GM12878 (cell line): ENCODE measurements around the gene CSAD. TPM values are rescaled to one million over a fixed set of nuclear protein-coding genes. Genes with fewer than 3 reads are reported as not detected.

Source experiments
- ATAC-seq: fragments of 200-7000 bp; cut with Tn5 transposase; 3 replicates; pipeline ENCODE4 v1.9.1; 2020; ENCODE audit warnings: mild to moderate bottlenecking, moderate library complexity
- BruUV-seq: library from RNA; stranded (reverse); fragments of 400-500 nt; replicated peaks from 2 replicates; lab custom pipeline; 2021; lab: Mats Ljungman, UMichigan
- CTCF ChIA-PET: fragments of 300-600 bp; sonication (Branson Sonifier 250); formaldehyde crosslinking; extraction: SDS; loops from one replicate; lab custom pipeline; 2021; ENCODE audit warnings: inconsistent platforms; lab: Yijun Ruan, JAX
- POLR2A ChIA-PET: fragments of 350-600 bp; formaldehyde crosslinking; extraction: SDS; loops from one replicate; lab custom pipeline; 2021; ENCODE audit warnings: inconsistent platforms; lab: Charles Lee
- RAD21 ChIA-PET: fragments of 300-600 bp; sonication (Branson Sonifier 250); formaldehyde crosslinking; loops from one replicate; lab custom pipeline; 2023; ENCODE audit warnings: antibody characterized with exemption; ENCODE audit not compliant: unreplicated experiment; lab: Charles Lee
- SMC1A ChIA-PET: fragments of 300-600 bp; sonication (Branson Sonifier 250); formaldehyde crosslinking; loops from one replicate; lab custom pipeline; 2023; ENCODE audit not compliant: unreplicated experiment, uncharacterized antibody; lab: Charles Lee
- DNase-seq: peaks from one replicate; pipeline ENCODE4 v3.0.0-alpha.2; 2011; ENCODE audit warnings: low read depth, low spot score
- FAIRE-seq: peaks from 3 replicates; lab custom pipeline; 2011; peaks lifted over from hg19 to GRCh38; lab: Jason Lieb, UNC
- H2AFZ ChIP-seq: 2 replicates; pipeline ENCODE4 v1.6.0; 2011; ENCODE audit warnings: low read depth, low read length, control low read depth; ENCODE audit not compliant: control insufficient read depth
- H3K27ac ChIP-seq: 2 replicates; pipeline ENCODE4 v1.5.1; 2011; ENCODE audit warnings: control low read depth; ENCODE audit not compliant: control insufficient read depth, insufficient read depth
- H3K27me3 ChIP-seq, 2 experiments: replicated peaks in 1 of 2; 2 replicates each; pipeline versions ENCODE4 v1.6.0 to v1.6.1; 2011; ENCODE audit warnings: low read length in 1 of 2; ENCODE audit not compliant: control insufficient read depth in 2 of 2, insufficient read depth in 2 of 2
- H3K36me3 ChIP-seq, 2 experiments: 2 replicates each; pipeline ENCODE4 v1.5.1; 2011; ENCODE audit warnings: low read length in 1 of 2; ENCODE audit not compliant: control insufficient read depth in 2 of 2, insufficient read depth in 2 of 2
- H3K4me1 ChIP-seq: 2 replicates; pipeline ENCODE4 v1.6.1; 2011; ENCODE audit warnings: mild to moderate bottlenecking, low read length, moderate library complexity, mixed read lengths; ENCODE audit not compliant: control insufficient read depth, insufficient read depth
- H3K4me2 ChIP-seq: 2 replicates; pipeline ENCODE4 v1.6.0; 2011; ENCODE audit warnings: control low read depth; ENCODE audit not compliant: control insufficient read depth, insufficient read depth
- H3K4me3 ChIP-seq: fragments of 200-600 bp; sonication (generic); 2 replicates; pipeline ENCODE4 v1.5.1; 2016
- H3K79me2 ChIP-seq: 2 replicates; pipeline ENCODE4 v1.6.0; 2011; ENCODE audit warnings: low read length; ENCODE audit not compliant: control insufficient read depth, insufficient read depth
- H3K9ac ChIP-seq: 2 replicates; pipeline ENCODE4 v1.8.0; 2011; ENCODE audit warnings: low read length, control low read depth, mixed read lengths; ENCODE audit not compliant: control insufficient read depth, insufficient read depth
- H3K9me3 ChIP-seq: replicated peaks from 3 replicates; pipeline ENCODE4 v1.5.1; 2011; ENCODE audit warnings: mild to moderate bottlenecking, low read length; ENCODE audit not compliant: control insufficient read depth, insufficient read depth
- H4K20me1 ChIP-seq: 2 replicates; pipeline ENCODE4 v1.6.0; 2011; ENCODE audit not compliant: control insufficient read depth, insufficient read depth
- CBX3 ChIP-seq: fragments of 200-600 bp; sonication (generic); IDR thresholded peaks from 2 replicates; pipeline ENCODE4 v1.6.1; 2016; ENCODE audit warnings: low read depth, borderline replicate concordance
- CEBPB ChIP-seq, 2 experiments: fragments of 150-350 bp in 1 of 2; IDR thresholded peaks; 2 replicates each; pipeline ENCODE4 v1.6.1; 2012 to 2014; ENCODE audit warnings: low read depth in 2 of 2, low read length in 2 of 2, borderline replicate concordance in 1 of 2, inconsistent platforms in 1 of 2
- CREB1 ChIP-seq: IDR thresholded peaks from 2 replicates; pipeline ENCODE4 v1.6.1; 2012; ENCODE audit warnings: low read depth, mild to moderate bottlenecking, inconsistent platforms
- CREM ChIP-seq: IDR thresholded peaks from 2 replicates; pipeline ENCODE4 v1.6.1; 2014; ENCODE audit warnings: antibody characterized with exemption, low read depth
- HCFC1 ChIP-seq: fragments of 150-350 bp; IDR thresholded peaks from 2 replicates; pipeline ENCODE4 v1.6.1; 2014; ENCODE audit warnings: low read length
- KAT2A ChIP-seq: conservative IDR thresholded peaks from 2 replicates; pipeline ENCODE4 v1.6.1; 2011; ENCODE audit warnings: low read depth, low read length; ENCODE audit not compliant: control insufficient read depth
- MEF2B ChIP-seq: fragments of 450-650 bp; IDR thresholded peaks from 2 replicates; pipeline ENCODE4 v1.6.1; 2018; ENCODE audit warnings: mild to moderate bottlenecking, moderate library complexity; ENCODE audit not compliant: partially characterized antibody, poor library complexity, severe bottlenecking
- POU2F2 ChIP-seq: IDR thresholded peaks from 3 replicates; pipeline ENCODE4 v1.6.1; 2011; ENCODE audit warnings: low read depth, mild to moderate bottlenecking, low read length, borderline replicate concordance
- SMAD5 ChIP-seq: IDR thresholded peaks from 2 replicates; pipeline ENCODE4 v1.6.1; 2016; ENCODE audit warnings: antibody characterized with exemption, low read depth
- TBL1XR1 ChIP-seq: IDR thresholded peaks from 2 replicates; pipeline ENCODE4 v1.6.1; 2012; ENCODE audit warnings: low read depth, low read length, improper control_type of control experiment
- TCF3 ChIP-seq: IDR thresholded peaks from 2 replicates; pipeline ENCODE4 v1.6.1; 2012; ENCODE audit warnings: low read depth, mild to moderate bottlenecking, low read length, borderline replicate concordance; ENCODE audit not compliant: insufficient read depth
- TCF7 ChIP-seq: IDR thresholded peaks from 2 replicates; pipeline ENCODE4 v1.6.1; 2014; ENCODE audit warnings: antibody characterized with exemption, borderline replicate concordance
- WGBS: methylation state at CpG from one replicate; pipeline ENCODE4 v1.1.6; 2016; ENCODE audit warnings: low lambda C conversion rate; ENCODE audit not compliant: insufficient replicate concordance, insufficient coverage; ENCODE audit errors: missing lambda C conversion rate; 5-methylcytosine and 5-hydroxymethylcytosine counted together
- in situ Hi-C: fragments of 300-500 bp; cut with MboI; formaldehyde crosslinking; loops from 9 replicates; pipeline ENCODE4 v1.14.3; 2018; ENCODE audit warnings: mixed read lengths
- intact Hi-C: fragments of 100-400 bp; cut with micrococcal nuclease; formaldehyde crosslinking; loops from one replicate; pipeline ENCODE4 v1.14.2; 2022; ENCODE audit not compliant: unreplicated experiment
- polyA plus RNA-seq, 11 experiments: library from polyadenylated mRNA; depleted of rRNA in 4 of 11; unstranded in 6 of 11; stranded (reverse) in 5 of 11; fragments of >200 nt; fragmentation: Nextera tagmentation in 4 of 11; fragmentation: Illumina TruSeq in 1 of 11; extraction: Ambion mirVana in 4 of 11; extraction: Trizol in 1 of 11; gene quantifications; 1 replicate in 1 of 11; 2 replicates in 10 of 11; pipeline versions ENCODE4 v1.2.1 to v1.2.3, GENCODE V29; 2011 to 2016; ENCODE audit warnings: inconsistent platforms in 2 of 11, missing spikeins in 2 of 11, low read depth in 1 of 11
- total RNA-seq, 4 experiments: library from RNA; depleted of rRNA in 3 of 4; stranded (reverse); fragments of >200 nt in 3 of 4; fragmentation: Illumina TruSeq in 1 of 4; extraction: Trizol in 1 of 4; gene quantifications; 2 replicates each; pipeline versions ENCODE4 v1.2.1 to v1.2.3, GENCODE V29; 2013 to 2021
- TF ChIP-seq, protein P1 (sequence below): IDR thresholded peaks from 2 replicates; pipeline ENCODE4 v1.6.1; 2012; ENCODE audit warnings: low read depth, low read length, improper control_type of control experiment
- TF ChIP-seq, protein P2 (sequence below): fragments of 150-350 bp; IDR thresholded peaks from 2 replicates; pipeline ENCODE4 v1.6.1; 2014; ENCODE audit warnings: mild to moderate bottlenecking, low read depth, low read length
- TF ChIP-seq, protein P3 (sequence below), 3 experiments: IDR thresholded peaks in 2 of 3; conservative IDR thresholded peaks in 1 of 3; 2 replicates each; pipeline ENCODE4 v1.5.1; 2011; ENCODE audit warnings: low read depth in 3 of 3, low read length in 3 of 3, mild to moderate bottlenecking in 3 of 3, control low read depth in 2 of 3, moderate library complexity in 2 of 3, inconsistent platforms in 1 of 3, mixed read lengths in 1 of 3; ENCODE audit not compliant: control insufficient read depth in 2 of 3, insufficient read depth in 1 of 3; ENCODE audit errors: extremely low read depth in 1 of 3
- TF ChIP-seq, protein P4 (sequence below): fragments of 450-650 bp; IDR thresholded peaks from 2 replicates; pipeline ENCODE4 v1.6.1; 2016; ENCODE audit warnings: mild to moderate bottlenecking

The CSAD gene
- total and polyA plus RNA-seq, 10 of the 15 experiments (the other 5 are each of a cell fraction or from before 2014, with no cell fraction given), result 1.1 to 20.4 (median 6.2) TPM

DNA sequence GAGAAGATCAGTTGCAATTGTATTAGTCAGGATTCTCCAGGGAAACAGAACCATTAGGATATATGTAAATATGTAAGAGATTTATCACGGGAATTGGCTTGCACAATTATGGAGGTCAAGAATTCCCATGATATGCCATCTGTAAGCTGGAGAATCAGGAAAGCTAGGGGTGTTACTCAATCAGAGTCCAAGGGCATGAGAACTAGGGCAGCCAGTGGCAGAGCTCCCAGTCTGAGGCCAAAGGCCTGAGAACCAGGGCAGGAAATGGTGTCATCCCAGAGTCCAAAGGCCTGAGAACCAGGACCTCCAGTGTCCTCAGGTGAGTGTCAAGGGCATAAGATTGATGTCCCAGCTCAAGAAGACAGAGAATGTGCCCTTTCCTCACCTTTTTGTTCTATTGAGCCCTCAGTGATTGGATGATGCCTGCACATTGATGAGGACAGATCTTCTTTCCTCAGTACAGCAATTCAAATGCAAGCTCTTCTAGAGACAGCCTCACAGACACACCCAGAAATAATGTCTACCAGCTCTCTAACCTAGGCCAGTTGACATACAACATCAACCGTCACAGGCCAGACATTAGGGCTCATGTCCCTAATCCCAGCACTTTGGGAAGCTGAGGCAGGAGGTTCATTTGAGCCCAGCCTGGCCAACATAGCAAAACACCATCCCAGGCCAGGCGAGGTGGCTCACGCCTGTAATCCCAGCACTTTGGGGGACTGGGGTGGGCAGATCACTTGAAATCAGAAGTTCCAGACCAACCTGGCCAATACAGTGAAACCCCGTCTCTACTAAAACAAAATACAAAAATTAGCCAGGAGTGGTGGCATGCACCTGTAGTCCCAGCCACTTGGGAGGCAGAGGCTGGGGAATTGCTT, 35.1 kb downstream of the CSAD start:
- TF ChIP-seq CREB1 (no peak), CBX3 (no peak), SMAD5 (no peak), HCFC1 (no peak), MEF2B (no peak), TCF7 (no peak), POU2F2 (no peak), CREM (no peak), CEBPB (IDR thresholded peaks at IDR 0.05; ENCODE audit: borderline replicate concordance in 1 of 2, low read depth in 2 of 2, low read length in 2 of 2) (no peak), KAT2A (no peak), TCF3 (no peak), TBL1XR1 (no peak)
- TF ChIP-seq, protein P1, sequence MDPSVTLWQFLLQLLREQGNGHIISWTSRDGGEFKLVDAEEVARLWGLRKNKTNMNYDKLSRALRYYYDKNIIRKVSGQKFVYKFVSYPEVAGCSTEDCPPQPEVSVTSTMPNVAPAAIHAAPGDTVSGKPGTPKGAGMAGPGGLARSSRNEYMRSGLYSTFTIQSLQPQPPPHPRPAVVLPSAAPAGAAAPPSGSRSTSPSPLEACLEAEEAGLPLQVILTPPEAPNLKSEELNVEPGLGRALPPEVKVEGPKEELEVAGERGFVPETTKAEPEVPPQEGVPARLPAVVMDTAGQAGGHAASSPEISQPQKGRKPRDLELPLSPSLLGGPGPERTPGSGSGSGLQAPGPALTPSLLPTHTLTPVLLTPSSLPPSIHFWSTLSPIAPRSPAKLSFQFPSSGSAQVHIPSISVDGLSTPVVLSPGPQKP, result no peak
- TF ChIP-seq, protein P2, sequence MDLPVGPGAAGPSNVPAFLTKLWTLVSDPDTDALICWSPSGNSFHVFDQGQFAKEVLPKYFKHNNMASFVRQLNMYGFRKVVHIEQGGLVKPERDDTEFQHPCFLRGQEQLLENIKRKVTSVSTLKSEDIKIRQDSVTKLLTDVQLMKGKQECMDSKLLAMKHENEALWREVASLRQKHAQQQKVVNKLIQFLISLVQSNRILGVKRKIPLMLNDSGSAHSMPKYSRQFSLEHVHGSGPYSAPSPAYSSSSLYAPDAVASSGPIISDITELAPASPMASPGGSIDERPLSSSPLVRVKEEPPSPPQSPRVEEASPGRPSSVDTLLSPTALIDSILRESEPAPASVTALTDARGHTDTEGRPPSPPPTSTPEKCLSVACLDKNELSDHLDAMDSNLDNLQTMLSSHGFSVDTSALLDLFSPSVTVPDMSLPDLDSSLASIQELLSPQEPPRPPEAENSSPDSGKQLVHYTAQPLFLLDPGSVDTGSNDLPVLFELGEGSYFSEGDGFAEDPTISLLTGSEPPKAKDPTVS, result no peak
- TF ChIP-seq, protein P3, sequence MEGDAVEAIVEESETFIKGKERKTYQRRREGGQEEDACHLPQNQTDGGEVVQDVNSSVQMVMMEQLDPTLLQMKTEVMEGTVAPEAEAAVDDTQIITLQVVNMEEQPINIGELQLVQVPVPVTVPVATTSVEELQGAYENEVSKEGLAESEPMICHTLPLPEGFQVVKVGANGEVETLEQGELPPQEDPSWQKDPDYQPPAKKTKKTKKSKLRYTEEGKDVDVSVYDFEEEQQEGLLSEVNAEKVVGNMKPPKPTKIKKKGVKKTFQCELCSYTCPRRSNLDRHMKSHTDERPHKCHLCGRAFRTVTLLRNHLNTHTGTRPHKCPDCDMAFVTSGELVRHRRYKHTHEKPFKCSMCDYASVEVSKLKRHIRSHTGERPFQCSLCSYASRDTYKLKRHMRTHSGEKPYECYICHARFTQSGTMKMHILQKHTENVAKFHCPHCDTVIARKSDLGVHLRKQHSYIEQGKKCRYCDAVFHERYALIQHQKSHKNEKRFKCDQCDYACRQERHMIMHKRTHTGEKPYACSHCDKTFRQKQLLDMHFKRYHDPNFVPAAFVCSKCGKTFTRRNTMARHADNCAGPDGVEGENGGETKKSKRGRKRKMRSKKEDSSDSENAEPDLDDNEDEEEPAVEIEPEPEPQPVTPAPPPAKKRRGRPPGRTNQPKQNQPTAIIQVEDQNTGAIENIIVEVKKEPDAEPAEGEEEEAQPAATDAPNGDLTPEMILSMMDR (IDR thresholded peaks at IDR 0.05 in 2 of 3, conservative IDR thresholded peaks at IDR 0.05 in 1 of 3; ENCODE audit: control insufficient read depth in 2 of 3, extremely low read depth in 1 of 3, insufficient read depth in 1 of 3, low read depth in 3 of 3, low read length in 3 of 3), result no peak
- TF ChIP-seq, protein P4, sequence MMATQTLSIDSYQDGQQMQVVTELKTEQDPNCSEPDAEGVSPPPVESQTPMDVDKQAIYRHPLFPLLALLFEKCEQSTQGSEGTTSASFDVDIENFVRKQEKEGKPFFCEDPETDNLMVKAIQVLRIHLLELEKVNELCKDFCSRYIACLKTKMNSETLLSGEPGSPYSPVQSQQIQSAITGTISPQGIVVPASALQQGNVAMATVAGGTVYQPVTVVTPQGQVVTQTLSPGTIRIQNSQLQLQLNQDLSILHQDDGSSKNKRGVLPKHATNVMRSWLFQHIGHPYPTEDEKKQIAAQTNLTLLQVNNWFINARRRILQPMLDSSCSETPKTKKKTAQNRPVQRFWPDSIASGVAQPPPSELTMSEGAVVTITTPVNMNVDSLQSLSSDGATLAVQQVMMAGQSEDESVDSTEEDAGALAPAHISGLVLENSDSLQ, result no peak
- H4K20me1 ChIP-seq, result no peaks in the 10 kb centered on the region
- H3K27me3 ChIP-seq, result no peaks in the 10 kb centered on the region
- SMC1A ChIA-PET, result interaction anchor here (0.7 to 1.6 kb wide), 3 partner anchors 15 to 75 kb away, joined by 3 to 4 read pairs (median 4); no protein-coding TSS in a partner anchor
- CTCF ChIA-PET, result interaction anchor here (1.4 to 2.0 kb wide), 2 partner anchors 199 to 207 kb away, joined by 4 to 5 read pairs; no protein-coding TSS in a partner anchor
- intact Hi-C loops, result no loop called here
- no peaks in the 10 kb centered on the region for H3K4me1 ChIP-seq
- no peak for FAIRE-seq
- RAD21 ChIA-PET, result no interaction called here
- H3K4me3 ChIP-seq, result no peak overlapping the region
- H3K4me2 ChIP-seq, result no peak overlapping the region
- POLR2A ChIA-PET, result interaction anchor here (0.6 kb wide), 1 partner anchor 258 kb away, joined by 3 read pairs; no protein-coding TSS in a partner anchor
- BruUV-seq, result no TSS peak
- in situ Hi-C loops, result no loop called here
- no peaks in the 10 kb centered on the region for H3K36me3 ChIP-seq
- no peak overlapping the region for H2AFZ ChIP-seq
- 54% methylated on average over 5 of the region's 5 CpGs for WGBS
- no peak overlapping the region for H3K9ac ChIP-seq
- no peak overlapping the region for H3K27ac ChIP-seq
- no peaks in the 10 kb centered on the region; the same call in 2 of the 3 replicates for H3K9me3 ChIP-seq
- no peak for DNase-seq
- ATAC-seq, result no peak
- H3K79me2 ChIP-seq, result no peaks in the 10 kb centered on the region
